ENCODE measurements around the gene JMJD1C.
"Not testable (repeated sequence)": the region's sequence is repeated elsewhere in the genome, so short reads cannot be mapped to it uniquely, and the experiment has no call there.

Gene JMJD1C

DNA sequence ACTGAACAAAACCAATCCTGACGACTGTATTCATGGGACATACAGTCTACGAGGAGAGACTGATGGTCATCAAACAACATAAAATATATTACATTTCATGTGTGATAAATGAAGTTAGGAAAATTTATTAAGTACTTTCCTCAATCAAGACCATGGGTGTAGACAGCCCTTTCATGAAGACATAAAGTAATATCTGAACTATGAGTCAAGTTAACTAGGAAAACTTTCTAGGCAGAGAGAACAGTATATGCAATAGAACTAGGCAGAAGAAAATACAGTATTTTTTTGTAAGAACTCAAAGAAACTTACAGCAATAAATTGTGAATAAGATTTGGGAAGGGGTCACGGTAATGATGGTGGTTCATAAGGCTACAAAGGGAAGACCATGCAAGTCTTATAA lies 112.8 kb downstream of the JMJD1C start:
- DNase-seq (ENCODE audit: extremely low read depth, low read depth): no peak
- TF ChIP-seq, protein P1, sequence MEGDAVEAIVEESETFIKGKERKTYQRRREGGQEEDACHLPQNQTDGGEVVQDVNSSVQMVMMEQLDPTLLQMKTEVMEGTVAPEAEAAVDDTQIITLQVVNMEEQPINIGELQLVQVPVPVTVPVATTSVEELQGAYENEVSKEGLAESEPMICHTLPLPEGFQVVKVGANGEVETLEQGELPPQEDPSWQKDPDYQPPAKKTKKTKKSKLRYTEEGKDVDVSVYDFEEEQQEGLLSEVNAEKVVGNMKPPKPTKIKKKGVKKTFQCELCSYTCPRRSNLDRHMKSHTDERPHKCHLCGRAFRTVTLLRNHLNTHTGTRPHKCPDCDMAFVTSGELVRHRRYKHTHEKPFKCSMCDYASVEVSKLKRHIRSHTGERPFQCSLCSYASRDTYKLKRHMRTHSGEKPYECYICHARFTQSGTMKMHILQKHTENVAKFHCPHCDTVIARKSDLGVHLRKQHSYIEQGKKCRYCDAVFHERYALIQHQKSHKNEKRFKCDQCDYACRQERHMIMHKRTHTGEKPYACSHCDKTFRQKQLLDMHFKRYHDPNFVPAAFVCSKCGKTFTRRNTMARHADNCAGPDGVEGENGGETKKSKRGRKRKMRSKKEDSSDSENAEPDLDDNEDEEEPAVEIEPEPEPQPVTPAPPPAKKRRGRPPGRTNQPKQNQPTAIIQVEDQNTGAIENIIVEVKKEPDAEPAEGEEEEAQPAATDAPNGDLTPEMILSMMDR (IDR thresholded peaks at IDR 0.05; ENCODE audit: low read depth, low read length): no peak

DNA sequence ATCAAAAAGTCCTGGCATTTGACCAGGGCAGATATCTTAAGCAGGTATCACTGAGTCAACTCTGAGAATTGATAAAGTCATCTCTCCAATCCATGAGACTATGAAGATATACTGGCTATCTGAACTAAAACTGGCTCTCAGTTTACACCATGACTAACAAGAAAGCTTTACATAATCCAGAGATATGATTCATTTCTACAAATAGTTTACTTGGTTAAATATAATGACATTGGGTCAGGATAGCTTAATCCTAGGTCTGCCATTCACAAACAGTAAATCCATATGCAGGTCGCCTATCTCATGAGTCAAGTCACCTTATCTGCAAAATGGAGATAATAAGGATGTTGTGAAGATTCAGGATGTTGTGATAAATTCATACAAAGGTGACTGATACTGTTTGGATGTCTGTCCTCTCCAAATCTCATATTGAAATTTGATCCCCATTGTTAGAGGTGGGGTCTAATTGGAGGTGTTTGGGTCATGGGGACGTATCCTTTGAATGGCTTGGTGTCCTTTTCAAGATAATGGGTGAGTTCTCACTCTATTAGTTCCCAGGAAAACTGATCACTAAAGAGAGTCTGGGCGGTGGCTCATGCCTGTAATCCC lies 117.4 kb downstream of the JMJD1C start:
- no peak for DNase-seq (ENCODE audit: extremely low read depth, low read depth)
- TF ChIP-seq, protein P1 (IDR thresholded peaks at IDR 0.05; ENCODE audit: low read depth, low read length): no peak

DNA sequence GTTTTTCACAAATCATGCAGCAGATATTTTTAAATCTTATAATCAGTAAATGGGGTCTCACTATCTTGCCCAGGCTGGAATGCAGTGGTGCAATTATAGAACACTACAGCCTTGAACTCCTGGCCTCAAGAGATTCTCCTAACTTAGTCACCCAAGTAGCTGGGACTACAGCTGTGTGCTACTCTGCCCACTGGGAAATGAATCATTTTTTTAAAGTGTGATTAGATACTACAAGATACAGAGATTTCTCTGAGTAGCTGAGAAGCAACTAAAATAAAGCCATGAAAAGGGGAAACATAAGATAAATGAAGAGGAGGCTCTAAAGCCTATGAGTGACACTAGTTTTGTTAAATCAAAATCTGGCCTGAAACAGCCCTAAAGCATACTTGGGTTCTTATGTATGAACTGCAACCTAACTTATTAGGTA lies 119.7 kb downstream of the JMJD1C start:
- TF ChIP-seq, protein P1 (IDR thresholded peaks at IDR 0.05; ENCODE audit: low read depth, low read length): no peak
- DNase-seq (ENCODE audit: extremely low read depth, low read depth): no peak

DNA sequence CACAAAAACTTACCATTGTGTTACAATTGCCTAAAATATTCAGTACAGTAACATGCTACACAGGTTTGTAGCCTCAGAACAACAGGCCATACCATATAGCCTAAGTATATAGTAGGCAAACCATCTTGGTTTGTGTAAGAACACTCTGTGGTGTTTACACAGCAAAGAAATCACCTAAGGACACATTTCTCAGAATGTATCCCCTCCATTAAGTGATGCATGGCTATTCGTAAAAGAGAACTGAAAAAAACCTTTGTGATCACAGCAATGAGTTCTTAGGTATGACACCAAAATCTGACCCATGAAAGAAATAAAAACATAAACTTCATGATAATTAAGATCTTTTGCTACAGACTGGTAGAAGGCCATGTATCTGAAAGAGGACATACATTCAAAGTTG lies 121.5 kb downstream of the JMJD1C start:
- TF ChIP-seq, protein P1 (IDR thresholded peaks at IDR 0.05; ENCODE audit: low read depth, low read length): no peak
- no peak for DNase-seq (ENCODE audit: extremely low read depth, low read depth)

DNA sequence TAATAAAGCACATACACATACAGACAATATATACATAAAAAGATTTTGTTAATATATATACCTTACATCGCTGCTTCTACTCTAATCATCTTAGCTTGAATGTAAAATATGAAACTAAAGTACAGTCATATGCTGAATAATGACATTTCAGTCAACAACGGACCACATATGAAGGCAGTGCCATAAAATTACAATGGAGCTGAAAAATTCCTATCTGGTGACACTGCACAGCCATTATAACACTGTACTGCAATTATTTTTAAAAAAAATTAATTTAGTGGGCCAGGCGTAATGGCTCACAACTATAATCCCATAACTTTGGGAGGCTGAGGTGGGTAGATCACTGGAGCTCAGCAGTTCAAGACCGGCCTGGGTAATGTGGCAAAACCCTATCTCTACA lies 122.3 kb downstream of the JMJD1C start:
- DNase-seq (ENCODE audit: extremely low read depth, low read depth): no peak
- TF ChIP-seq, protein P1 (IDR thresholded peaks at IDR 0.05; ENCODE audit: low read depth, low read length): no peak

DNA sequence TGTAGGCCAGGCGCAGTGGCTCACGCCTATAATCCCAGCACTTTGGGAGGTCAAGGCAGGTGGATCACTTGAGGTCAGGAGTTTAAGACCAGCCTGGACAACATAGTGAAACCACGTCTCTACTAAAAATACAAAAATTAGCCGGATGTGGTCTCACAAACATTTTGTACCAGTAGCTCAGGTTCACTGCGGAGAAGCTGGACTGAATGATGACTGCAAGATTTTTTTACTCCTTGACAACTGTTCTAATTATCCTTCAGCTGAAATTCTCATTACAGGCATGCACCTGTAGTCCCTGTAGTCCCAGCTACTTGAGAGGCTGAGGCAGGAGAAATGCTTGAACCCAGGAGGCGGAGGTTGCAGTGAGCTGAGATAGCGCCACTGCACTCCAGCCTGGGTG lies 126.1 kb downstream of the JMJD1C start:
- not testable (repeated sequence) for DNase-seq (ENCODE audit: extremely low read depth, low read depth)

DNA sequence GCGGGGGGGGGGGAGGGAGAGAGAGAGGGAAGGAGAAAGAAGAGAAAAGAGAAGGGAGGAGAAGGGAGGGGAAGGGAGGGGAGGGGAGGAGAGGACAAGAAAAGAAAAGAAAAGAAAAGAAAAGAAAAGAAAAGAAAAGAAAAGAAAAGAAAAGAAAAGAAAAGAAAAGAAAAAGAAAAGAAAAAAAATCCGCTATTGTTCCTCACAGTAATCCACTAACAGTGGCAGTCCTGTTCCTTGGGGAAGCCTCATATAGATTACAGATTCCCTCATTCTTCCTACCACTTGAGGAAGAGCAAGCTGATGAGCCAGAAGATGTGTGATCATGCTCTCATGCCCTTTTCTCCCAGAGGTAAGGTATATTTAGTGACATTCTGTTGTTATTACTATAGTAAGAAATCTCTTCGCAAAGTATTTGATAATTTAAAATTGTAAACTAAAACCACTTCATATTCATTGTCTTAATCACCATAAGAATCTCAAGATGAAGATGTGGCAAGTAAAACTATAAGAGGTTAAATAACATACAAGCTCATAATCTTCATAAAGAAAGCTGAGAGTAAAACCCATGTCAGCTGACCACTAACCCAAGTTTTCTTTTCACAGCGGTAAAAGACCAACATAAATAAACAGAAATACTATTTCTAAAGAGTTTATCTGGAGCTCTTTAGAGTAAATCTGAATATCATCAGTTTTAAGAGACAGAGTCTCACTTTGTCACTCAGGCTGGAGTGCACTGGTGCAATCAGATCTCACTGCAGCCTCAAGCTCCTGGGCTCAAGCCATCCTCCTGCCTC lies 128.1 kb downstream of the JMJD1C start:
- DNase-seq (ENCODE audit: extremely low read depth, low read depth): no peak
- TF ChIP-seq, protein P1 (IDR thresholded peaks at IDR 0.05; ENCODE audit: low read depth, low read length): no peak

Data from AG09319 (cell line).